H1 (cell line): ENCODE data around the gene PGBD5.

ENCODE experiments used
- ATF3 ChIP-seq: IDR thresholded peaks from 2 replicates; pipeline ENCODE4 v1.6.1; 2011; ENCODE audit warnings: low read depth, mild to moderate bottlenecking, low read length; ENCODE audit not compliant: insufficient read depth
- BRCA1 ChIP-seq: IDR thresholded peaks from 2 replicates; pipeline ENCODE4 v1.6.1; 2012; ENCODE audit warnings: low read depth, low read length, improper control_type of control experiment
- CHD2 ChIP-seq: IDR thresholded peaks from 2 replicates; pipeline ENCODE4 v1.6.1; 2012; ENCODE audit warnings: low read length, improper control_type of control experiment
- CTCF ChIP-seq, 3 experiments: IDR thresholded peaks; 1 replicate in 2 of 3; 2 replicates in 1 of 3; pipeline versions ENCODE4 v1.5.1 to v1.6.1; 2011; ENCODE audit warnings: low read length in 3 of 3, mild to moderate bottlenecking in 3 of 3, inconsistent platforms in 2 of 3, low read depth in 1 of 3, moderate library complexity in 1 of 3; ENCODE audit not compliant: insufficient read depth in 1 of 3; ENCODE audit errors: control extremely low read depth in 1 of 3
- GTF2F1 ChIP-seq: IDR thresholded peaks from 2 replicates; pipeline ENCODE4 v1.6.1; 2012; ENCODE audit warnings: low read depth, low read length, improper control_type of control experiment, borderline replicate concordance
- RFX5 ChIP-seq: IDR thresholded peaks from 2 replicates; pipeline ENCODE4 v1.6.1; 2011; ENCODE audit warnings: low read depth, low read length, improper control_type of control experiment, borderline replicate concordance
- SRF ChIP-seq: IDR thresholded peaks from 2 replicates; pipeline ENCODE4 v1.6.1; 2011; ENCODE audit warnings: mild to moderate bottlenecking, low read depth, low read length, moderate library complexity

- TF ChIP-seq ATF3: no peak
- TF ChIP-seq CTCF (IDR thresholded peaks at IDR 0.05; ENCODE audit: control extremely low read depth in 1 of 3, insufficient read depth in 1 of 3, low read depth in 1 of 3, low read length in 3 of 3): no peak
- no peak for TF ChIP-seq GTF2F1
- TF ChIP-seq RFX5: no peak
- TF ChIP-seq CHD2: no peak
- no peak for TF ChIP-seq BRCA1
- TF ChIP-seq SRF: no peak
Measured at GRCh38 chr1:230355128-230355527, 71.0 kb downstream of the PGBD5 start.
